Activated CD8-positive, alpha-beta memory T cell treated with anti-CD3 and anti-CD28 coated beads for 1 hour (primary cell): ENCODE measurements around the gene RPL18A.

Experiments
- DNase-seq, 2 donors: peaks; one replicate each; pipeline ENCODE4 v3.0.0-alpha.2; 2020; ENCODE audit warnings: low read depth in 1 of 2; ENCODE audit errors: extremely low read depth in 1 of 2

RPL18A gene

GRCh38 chr19:17908244-17908643, 48.5 kb downstream of the RPL18A start:
- DNase-seq, result no peak

- no peak for DNase-seq
Observed at GRCh38 chr19:17909003-17909732, 49.5 kb downstream of the RPL18A start.

- no peak for DNase-seq
Observed at GRCh38 chr19:17910791-17911360, 51.2 kb downstream of the RPL18A start.
